Ishikawa (cell line): ENCODE data around the gene ZNF334.

Experiments
- CEBPB ChIP-seq: IDR thresholded peaks from 2 replicates; pipeline ENCODE4 v1.6.1; 2012
- CREB1 ChIP-seq: IDR thresholded peaks from 2 replicates; pipeline ENCODE4 v1.6.1; 2012; ENCODE audit warnings: low read depth
- EP300 ChIP-seq: IDR thresholded peaks from 2 replicates; pipeline ENCODE4 v1.6.1; 2012; ENCODE audit warnings: borderline replicate concordance
- FOXM1 ChIP-seq: IDR thresholded peaks from 2 replicates; pipeline ENCODE4 v1.6.1; 2012; ENCODE audit warnings: low read depth, borderline replicate concordance
- MAX ChIP-seq: IDR thresholded peaks from 2 replicates; pipeline ENCODE4 v1.6.1; 2012
- NFIC ChIP-seq: IDR thresholded peaks from 2 replicates; pipeline ENCODE4 v1.6.1; 2012
- RAD21 ChIP-seq: IDR thresholded peaks from 2 replicates; pipeline ENCODE4 v1.6.1; 2012; ENCODE audit warnings: low read depth
- TAF1 ChIP-seq: IDR thresholded peaks from 2 replicates; pipeline ENCODE4 v1.6.1; 2012; ENCODE audit warnings: low read depth, mild to moderate bottlenecking
- TCF12 ChIP-seq: IDR thresholded peaks from 2 replicates; pipeline ENCODE4 v1.6.1; 2012; ENCODE audit warnings: low read depth
- YY1 ChIP-seq: IDR thresholded peaks from 2 replicates; pipeline ENCODE4 v1.6.1; 2012; ENCODE audit warnings: low read depth

DNA sequence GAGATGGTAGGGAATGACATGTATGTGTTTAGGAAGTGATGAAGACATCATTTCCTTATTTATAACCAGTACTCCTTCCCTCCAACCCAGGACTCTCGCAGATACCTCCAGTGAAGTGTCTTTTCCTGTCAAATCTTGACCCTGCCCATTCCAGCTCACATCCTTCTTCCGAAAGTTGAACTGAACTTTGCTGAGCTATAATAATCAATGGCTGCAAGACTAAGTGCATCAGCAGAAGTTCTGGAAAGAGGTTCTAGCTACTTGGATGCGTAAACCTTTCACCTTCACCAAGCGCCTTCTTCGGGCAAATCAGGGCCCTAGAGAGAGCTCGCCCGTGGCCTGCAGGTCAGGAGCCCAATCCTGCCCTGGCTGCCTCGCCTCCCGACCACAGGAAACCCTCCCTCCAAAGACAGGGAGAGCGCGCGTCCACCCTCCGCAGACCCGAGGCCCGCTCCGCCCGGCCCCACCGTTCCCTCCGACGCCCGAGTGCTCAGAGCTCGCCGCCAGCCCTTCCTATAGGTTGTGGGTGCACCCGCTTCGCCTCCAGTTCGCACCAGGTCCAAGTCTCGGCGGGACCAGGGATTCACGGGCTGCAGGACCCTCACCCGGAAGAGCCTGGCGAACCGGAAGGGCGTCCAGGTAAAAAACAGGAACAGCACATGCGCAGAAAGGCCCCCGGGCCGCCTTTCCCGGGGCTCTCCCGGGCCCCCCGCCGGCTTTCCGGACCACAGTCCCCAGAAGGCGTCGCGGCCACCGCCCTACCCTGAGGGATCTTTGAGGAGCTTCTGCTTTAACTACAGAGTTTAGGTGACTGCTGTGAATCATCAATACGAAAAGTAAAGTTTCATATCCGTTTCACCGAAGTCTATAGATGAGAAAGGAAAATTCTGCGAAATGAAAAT is at the start of gene ZNF334:
- TF ChIP-seq MAX, result no peak
- TF ChIP-seq CEBPB, result no peak
- no peak for TF ChIP-seq CREB1
- no peak for TF ChIP-seq RAD21
- no peak for TF ChIP-seq TCF12
- no peak for TF ChIP-seq FOXM1
- no peak for TF ChIP-seq NFIC
- TF ChIP-seq TAF1, result no peak
- TF ChIP-seq YY1, result no peak
- no peak for TF ChIP-seq EP300
